GM18526 (cell line): ENCODE measurements around the gene CTSZ.

Experiments used
- POLR2A ChIP-seq: IDR thresholded peaks from 3 replicates; pipeline ENCODE4 v1.6.1; 2011; ENCODE audit not compliant: insufficient read length; ENCODE audit errors: extremely low read depth

Gene CTSZ

GRCh38 chr20:58995461-58996225 lies 11.4 kb downstream of the CTSZ start:
- no peak for TF ChIP-seq POLR2A

- TF ChIP-seq POLR2A, result no peak
Measured at GRCh38 chr20:58994390-58995159, 12.5 kb downstream of the CTSZ start.

GRCh38 chr20:58993332-58994248 lies 13.5 kb downstream of the CTSZ start:
- no peak for TF ChIP-seq POLR2A

- no peak for TF ChIP-seq POLR2A
Measured at GRCh38 chr20:58992911-58993310, 14.1 kb downstream of the CTSZ start.

- TF ChIP-seq POLR2A, result no peak
Measured at GRCh38 chr20:58991715-58992114, 15.3 kb downstream of the CTSZ start.

GRCh38 chr20:58990651-58991445 lies 16.2 kb downstream of the CTSZ start:
- no peak for TF ChIP-seq POLR2A

- TF ChIP-seq POLR2A, result no peak
Measured at GRCh38 chr20:58989196-58989595, 17.9 kb downstream of the CTSZ start.

GRCh38 chr20:58988565-58988882 lies 18.5 kb downstream of the CTSZ start:
- TF ChIP-seq POLR2A, result no peak

GRCh38 chr20:58987790-58988564 lies 19.1 kb downstream of the CTSZ start:
- no peak for TF ChIP-seq POLR2A

GRCh38 chr20:58986968-58987517 lies 20.0 kb downstream of the CTSZ start:
- TF ChIP-seq POLR2A, result no peak

GRCh38 chr20:58986286-58986967 lies 20.6 kb downstream of the CTSZ start:
- TF ChIP-seq POLR2A, result no peak

- no peak for TF ChIP-seq POLR2A
Measured at GRCh38 chr20:58985656-58986055, 21.4 kb downstream of the CTSZ start.

GRCh38 chr20:58984691-58985090 lies 22.4 kb downstream of the CTSZ start:
- TF ChIP-seq POLR2A, result no peak

GRCh38 chr20:58982406-58983114 lies 24.5 kb downstream of the CTSZ start:
- TF ChIP-seq POLR2A, result no peak
